GM12874 (cell line): ENCODE data around the gene RGPD8.
A peak's percentile ranks its signal among the peaks of the same experiment; 100 is the strongest.

Experiments used
- TF ChIP-seq, protein P1 (sequence below): IDR thresholded peaks from 2 replicates; pipeline ENCODE4 v1.5.1; 2011; ENCODE audit warnings: low read depth, mild to moderate bottlenecking, control low read depth, low read length, moderate library complexity; ENCODE audit not compliant: insufficient read depth

RGPD8 gene

GRCh38 chr2:112433480-112433879, at the start of gene RGPD8:
RGPD8 (minus strand) TSS chr2:112433645; CDS start chr2:112433453, 192 bp downstream.
- TF ChIP-seq, protein P1, sequence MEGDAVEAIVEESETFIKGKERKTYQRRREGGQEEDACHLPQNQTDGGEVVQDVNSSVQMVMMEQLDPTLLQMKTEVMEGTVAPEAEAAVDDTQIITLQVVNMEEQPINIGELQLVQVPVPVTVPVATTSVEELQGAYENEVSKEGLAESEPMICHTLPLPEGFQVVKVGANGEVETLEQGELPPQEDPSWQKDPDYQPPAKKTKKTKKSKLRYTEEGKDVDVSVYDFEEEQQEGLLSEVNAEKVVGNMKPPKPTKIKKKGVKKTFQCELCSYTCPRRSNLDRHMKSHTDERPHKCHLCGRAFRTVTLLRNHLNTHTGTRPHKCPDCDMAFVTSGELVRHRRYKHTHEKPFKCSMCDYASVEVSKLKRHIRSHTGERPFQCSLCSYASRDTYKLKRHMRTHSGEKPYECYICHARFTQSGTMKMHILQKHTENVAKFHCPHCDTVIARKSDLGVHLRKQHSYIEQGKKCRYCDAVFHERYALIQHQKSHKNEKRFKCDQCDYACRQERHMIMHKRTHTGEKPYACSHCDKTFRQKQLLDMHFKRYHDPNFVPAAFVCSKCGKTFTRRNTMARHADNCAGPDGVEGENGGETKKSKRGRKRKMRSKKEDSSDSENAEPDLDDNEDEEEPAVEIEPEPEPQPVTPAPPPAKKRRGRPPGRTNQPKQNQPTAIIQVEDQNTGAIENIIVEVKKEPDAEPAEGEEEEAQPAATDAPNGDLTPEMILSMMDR = peak; percentile 39

DNA sequence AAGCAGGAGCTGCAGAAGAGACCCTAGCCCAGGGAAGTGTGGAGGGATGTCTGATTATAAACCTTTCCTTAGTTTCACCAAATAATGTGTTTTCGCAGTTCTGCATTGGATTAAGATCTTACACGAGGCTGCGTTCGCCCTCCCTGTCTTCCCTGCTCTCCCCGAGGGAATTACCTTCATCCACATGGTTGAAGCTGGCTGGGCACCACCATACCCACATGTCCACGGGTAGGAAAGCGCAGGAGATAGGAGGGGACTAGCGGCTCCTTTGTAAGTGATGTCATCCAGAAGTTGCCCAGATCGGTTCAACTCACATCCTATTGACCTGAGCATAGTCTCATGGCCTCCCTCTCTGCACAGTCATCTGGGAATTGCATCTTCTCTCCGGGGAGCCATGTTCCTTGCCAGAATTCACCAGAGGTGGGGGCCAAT, 49.6 kb upstream of the RGPD8 start:
- TF ChIP-seq, protein P1 = no peak

DNA sequence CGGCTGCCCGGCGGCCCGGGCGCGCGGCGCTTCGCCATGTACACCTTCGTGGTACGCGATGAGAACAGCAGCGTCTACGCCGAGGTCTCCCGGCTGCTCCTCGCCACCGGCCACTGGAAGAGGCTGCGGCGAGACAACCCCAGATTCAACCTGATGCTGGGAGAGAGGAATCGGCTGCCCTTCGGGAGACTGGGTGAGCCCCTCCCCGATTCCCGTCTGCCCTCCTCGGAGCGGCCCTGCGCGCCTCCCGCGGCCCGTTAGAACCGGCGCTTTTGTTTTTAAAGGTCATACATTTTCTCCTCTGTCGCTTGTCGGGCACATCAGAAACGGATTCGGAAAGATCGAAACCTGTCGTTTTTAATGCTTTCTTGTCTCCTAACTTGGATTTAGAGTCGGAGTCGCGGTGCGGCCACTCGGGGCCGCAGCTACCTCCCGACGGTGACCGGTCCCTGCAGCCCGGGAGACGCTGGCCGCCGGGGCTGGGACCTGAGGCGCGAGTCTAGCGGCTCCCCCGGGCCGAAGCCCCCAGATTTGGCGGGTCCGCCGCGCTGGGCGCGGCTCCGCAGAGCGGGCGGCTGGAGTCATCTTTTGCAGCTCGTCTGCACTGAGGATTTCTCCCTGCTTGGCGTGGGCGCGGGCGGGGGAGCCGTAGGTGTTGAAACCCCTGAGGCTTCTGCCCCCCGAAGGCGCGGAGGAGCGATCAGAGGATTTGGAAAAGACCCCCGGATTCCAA, 49.0 kb upstream of the RGPD8 start:
- TF ChIP-seq, protein P1 = no peak

DNA sequence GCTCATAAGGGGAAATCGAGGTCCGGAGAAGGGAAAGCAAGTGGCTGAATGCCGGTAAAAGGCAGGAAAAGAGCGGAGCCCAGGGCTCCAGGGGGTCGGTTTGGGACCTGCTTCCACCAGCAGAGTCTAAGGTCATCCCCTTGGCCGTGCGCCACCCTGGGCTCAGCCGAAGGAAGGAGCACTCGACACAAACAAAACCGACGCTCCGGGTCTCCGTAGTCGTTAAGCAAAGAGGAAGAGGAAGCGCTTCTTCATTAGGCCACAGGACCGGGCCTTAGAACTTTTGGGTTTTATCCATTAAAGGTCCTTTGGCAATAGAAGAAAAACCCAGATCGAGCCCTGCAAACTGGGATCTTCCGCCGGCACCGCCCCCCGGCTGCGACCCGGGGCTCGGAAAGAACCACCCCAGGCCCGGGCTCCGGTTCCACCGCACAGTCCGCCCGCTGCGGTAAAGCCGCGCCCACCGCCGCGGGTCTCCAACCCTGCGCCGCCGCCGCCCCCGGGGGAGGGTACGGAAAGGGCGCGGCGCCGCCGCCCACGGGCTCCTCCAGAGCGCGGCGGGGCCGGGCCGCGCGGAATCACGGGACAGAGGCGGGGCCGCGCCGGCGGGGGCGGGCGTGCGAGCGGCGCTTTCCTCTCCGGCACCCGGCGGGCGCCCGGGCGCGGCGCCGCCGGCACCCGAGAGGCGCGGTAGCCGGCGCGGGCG, 48.2 kb upstream of the RGPD8 start, which contains the start of gene TTL:
TSS of gene TTL (plus strand) at position 629 of the 706 bp plus-strand sequence. CDS start 189 bp downstream, outside the sequence.
- TF ChIP-seq, protein P1 = no peak

DNA sequence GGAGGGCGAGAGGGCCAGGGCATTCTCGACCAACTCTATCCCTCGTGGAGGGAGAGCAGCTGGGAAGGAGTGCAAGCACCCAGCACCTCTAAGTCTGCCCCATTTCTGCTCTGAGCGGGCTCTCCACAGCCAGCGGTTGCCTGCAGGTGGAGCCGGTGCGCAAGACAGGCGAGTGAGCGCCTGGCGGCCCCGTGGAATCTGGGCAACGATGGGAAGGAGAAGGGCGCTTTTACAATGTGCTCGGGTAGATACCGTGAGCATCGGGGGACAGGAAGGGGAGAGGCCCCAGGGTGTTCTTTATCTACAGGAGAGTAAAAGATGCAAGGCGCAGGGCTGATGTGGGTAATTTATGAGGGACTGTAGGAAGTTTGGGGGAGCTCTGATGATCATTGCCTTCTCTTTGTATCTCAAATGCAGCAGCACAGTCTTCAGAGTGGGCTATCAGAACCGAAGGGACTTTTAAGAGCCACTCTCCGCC, 47.6 kb upstream of the RGPD8 start:
- TF ChIP-seq, protein P1 = peak; percentile 88

- TF ChIP-seq, protein P1 = no peak
Observed at GRCh38 chr2:112480530-112481049, 47.1 kb upstream of the RGPD8 start.

DNA sequence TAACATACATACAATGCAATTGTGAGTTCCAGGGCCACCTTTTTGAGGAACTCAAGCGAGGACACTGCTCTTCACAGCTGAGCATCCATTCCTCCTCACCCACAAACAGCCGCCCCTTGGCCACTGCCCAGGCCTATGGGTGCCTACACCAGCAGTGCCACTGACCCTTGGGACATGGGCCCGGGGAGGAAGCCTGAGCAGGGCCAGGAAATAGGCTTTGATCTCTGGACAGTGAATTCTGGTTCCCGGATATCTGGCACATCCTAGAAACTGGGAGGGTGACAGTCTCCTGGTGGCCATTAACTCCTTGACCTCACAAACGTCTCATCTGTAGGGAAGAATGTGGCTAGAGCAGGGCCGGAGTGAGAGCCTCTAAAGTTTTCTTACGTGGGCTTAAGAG, 43.0 kb upstream of the RGPD8 start:
- TF ChIP-seq, protein P1 = no peak
